ENCODE results near the gene SLC9A8. TPM values are rescaled to one million over a fixed set of nuclear protein-coding genes. Genes with fewer than 3 reads are reported as not detected.

SLC9A8 gene
- 6.3 to 6.5 TPM (median 6.5 TPM) in 3 replicates for total RNA-seq (2021)
- Bru-seq, nascent RNA: percentile 62 among the genes with signal in this experiment
- long read RNA-seq, experiment 1, full-length matches to known transcripts: 2 of 9 reads
- long read RNA-seq, experiment 1, partial matches to known transcripts: 1 of 9 reads
- long read RNA-seq, experiment 1, other reads (novel, unspliced or antisense): 6 of 9 reads
- long read RNA-seq, experiment 2, partial matches to known transcripts: 11 of 11 reads
- long read RNA-seq, experiment 2, other reads (novel, unspliced or antisense): 0 of 11 reads
- long read RNA-seq, experiment 3, partial matches to known transcripts: 1 of 2 reads
- long read RNA-seq, experiment 3, other reads (novel, unspliced or antisense): 1 of 2 reads

- ATAC-seq (peak; percentile 96), DNase-seq (ENCODE audit: low spot score) (peak; percentile 85)
- Mint-ChIP-seq H3K27ac (peak within 1 kb of the TSS; percentile 99), H3K9me3 (no peaks in the 10 kb centered on the region), H3K4me3 (peak within 1 kb of the TSS; percentile 98), H3K4me1 (peaks cover 16% of the 10 kb centered on the region), H3K27me3 (ENCODE audit: low read depth) (no peaks in the 10 kb centered on the region; the same call in 1 of the 2 replicates), H3K36me3 (peaks cover 17% of the 10 kb centered on the region)
- POLR2A ChIA-PET: interaction anchor here (0.7 kb wide), 1 partner anchor 34 kb away, joined by 3 read pairs; no protein-coding TSS in a partner anchor
- CTCF ChIA-PET: interaction anchor here (0.5 to 1.9 kb wide), 15 partner anchors 11 to 259 kb away, joined by 3 to 9 read pairs (median 3); partner anchors contain the start of gene SPATA2
- TF ChIP-seq FOXK1 (CRISPR knock-in tag; IDR thresholded peaks at IDR 0.05) (0 out of 2 replicates have a peak, but pooled peaks have one; percentile 24), ZNF263 (CRISPR knock-in tag; IDR thresholded peaks at IDR 0.05; ENCODE audit: low read depth) (no peak), ETV6 (CRISPR knock-in tag; IDR thresholded peaks at IDR 0.05) (peak; percentile 79; the same call in 1 of the 2 replicates), ATF6 (CRISPR knock-in tag; IDR thresholded peaks at IDR 0.05) (no peak), NFATC4 (CRISPR knock-in tag; IDR thresholded peaks at IDR 0.05) (no peak), E2F5 (CRISPR knock-in tag; IDR thresholded peaks at IDR 0.05) (peak; percentile 85), ZNF138 (CRISPR knock-in tag; conservative IDR thresholded peaks at IDR 0.05) (no peak), TP53 (CRISPR knock-in tag; IDR thresholded peaks at IDR 0.05) (0 out of 2 replicates have a peak, but pooled peaks have one; percentile 23), RORB (CRISPR knock-in tag; IDR thresholded peaks at IDR 0.05) (no peak), SP1 (CRISPR knock-in tag; conservative IDR thresholded peaks at IDR 0.05) (peak; percentile 72), MAX (CRISPR knock-in tag; IDR thresholded peaks at IDR 0.05) (peak; percentile 44; the same call in 1 of the 2 replicates), ZNF416 (CRISPR knock-in tag; IDR thresholded peaks at IDR 0.05) (no peak), ERG (CRISPR knock-in tag; IDR thresholded peaks at IDR 0.05) (no peak)
- TF ChIP-seq, protein P1, sequence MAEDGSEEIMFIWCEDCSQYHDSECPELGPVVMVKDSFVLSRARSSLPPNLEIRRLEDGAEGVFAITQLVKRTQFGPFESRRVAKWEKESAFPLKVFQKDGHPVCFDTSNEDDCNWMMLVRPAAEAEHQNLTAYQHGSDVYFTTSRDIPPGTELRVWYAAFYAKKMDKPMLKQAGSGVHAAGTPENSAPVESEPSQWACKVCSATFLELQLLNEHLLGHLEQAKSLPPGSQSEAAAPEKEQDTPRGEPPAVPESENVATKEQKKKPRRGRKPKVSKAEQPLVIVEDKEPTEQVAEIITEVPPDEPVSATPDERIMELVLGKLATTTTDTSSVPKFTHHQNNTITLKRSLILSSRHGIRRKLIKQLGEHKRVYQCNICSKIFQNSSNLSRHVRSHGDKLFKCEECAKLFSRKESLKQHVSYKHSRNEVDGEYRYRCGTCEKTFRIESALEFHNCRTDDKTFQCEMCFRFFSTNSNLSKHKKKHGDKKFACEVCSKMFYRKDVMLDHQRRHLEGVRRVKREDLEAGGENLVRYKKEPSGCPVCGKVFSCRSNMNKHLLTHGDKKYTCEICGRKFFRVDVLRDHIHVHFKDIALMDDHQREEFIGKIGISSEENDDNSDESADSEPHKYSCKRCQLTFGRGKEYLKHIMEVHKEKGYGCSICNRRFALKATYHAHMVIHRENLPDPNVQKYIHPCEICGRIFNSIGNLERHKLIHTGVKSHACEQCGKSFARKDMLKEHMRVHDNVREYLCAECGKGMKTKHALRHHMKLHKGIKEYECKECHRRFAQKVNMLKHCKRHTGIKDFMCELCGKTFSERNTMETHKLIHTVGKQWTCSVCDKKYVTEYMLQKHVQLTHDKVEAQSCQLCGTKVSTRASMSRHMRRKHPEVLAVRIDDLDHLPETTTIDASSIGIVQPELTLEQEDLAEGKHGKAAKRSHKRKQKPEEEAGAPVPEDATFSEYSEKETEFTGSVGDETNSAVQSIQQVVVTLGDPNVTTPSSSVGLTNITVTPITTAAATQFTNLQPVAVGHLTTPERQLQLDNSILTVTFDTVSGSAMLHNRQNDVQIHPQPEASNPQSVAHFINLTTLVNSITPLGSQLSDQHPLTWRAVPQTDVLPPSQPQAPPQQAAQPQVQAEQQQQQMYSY (CRISPR knock-in tag; IDR thresholded peaks at IDR 0.05): no peak
- TF ChIP-seq, protein P2, sequence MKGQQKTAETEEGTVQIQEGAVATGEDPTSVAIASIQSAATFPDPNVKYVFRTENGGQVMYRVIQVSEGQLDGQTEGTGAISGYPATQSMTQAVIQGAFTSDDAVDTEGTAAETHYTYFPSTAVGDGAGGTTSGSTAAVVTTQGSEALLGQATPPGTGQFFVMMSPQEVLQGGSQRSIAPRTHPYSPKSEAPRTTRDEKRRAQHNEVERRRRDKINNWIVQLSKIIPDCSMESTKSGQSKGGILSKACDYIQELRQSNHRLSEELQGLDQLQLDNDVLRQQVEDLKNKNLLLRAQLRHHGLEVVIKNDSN (CRISPR knock-in tag; IDR thresholded peaks at IDR 0.05): peak; percentile 73
- TF ChIP-seq, protein P3, sequence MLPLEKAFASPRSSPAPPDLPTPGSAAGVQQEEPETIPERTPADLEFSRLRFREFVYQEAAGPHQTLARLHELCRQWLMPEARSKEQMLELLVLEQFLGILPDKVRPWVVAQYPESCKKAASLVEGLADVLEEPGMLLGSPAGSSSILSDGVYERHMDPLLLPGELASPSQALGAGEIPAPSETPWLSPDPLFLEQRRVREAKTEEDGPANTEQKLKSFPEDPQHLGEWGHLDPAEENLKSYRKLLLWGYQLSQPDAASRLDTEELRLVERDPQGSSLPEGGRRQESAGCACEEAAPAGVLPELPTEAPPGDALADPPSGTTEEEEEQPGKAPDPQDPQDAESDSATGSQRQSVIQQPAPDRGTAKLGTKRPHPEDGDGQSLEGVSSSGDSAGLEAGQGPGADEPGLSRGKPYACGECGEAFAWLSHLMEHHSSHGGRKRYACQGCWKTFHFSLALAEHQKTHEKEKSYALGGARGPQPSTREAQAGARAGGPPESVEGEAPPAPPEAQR (CRISPR knock-in tag; IDR thresholded peaks at IDR 0.05): no peak
- TF ChIP-seq, protein P4, sequence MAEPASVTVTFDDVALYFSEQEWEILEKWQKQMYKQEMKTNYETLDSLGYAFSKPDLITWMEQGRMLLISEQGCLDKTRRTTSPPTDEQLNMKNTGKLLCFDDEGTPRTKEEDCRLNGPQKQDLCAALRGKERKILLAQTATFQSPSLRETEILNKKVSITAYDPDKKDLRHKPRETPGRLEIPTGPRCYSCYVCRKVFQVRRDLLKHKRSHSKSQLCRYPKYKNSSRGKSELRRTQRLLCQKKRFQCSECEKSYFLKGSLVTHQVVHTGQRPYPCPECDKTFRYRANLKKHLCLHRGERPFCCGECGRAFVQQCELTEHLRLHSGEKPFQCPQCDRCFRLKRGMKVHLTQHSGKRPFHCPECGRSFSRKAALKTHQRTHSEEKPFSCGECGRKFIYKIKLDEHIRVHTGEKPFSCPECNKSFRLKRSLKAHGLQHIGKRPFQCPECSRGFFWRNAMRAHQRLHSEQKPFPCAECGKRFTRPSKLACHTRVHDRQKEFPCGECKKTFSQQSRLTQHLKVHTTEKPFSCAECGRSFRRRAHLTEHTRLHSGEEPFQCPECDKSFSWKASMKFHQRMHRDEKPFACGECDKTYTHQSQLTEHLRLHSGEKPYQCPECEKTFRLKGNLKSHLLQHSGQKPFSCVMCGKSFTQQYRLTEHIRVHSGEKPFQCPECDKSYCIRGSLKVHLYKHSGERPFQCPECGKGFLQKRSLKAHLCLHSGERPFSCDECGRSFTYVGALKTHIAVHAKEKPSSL (CRISPR knock-in tag; conservative IDR thresholded peaks at IDR 0.05): no peak
- TF ChIP-seq, protein P5, sequence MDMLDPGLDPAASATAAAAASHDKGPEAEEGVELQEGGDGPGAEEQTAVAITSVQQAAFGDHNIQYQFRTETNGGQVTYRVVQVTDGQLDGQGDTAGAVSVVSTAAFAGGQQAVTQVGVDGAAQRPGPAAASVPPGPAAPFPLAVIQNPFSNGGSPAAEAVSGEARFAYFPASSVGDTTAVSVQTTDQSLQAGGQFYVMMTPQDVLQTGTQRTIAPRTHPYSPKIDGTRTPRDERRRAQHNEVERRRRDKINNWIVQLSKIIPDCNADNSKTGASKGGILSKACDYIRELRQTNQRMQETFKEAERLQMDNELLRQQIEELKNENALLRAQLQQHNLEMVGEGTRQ (CRISPR knock-in tag; IDR thresholded peaks at IDR 0.05): peak; percentile 68
Measured at GRCh38 chr20:49812507-49813304, at the start of gene SLC9A8. TSS of gene SLC9A8 (plus strand) at chr20:49812828. CDS start at chr20:49812923, 95 bp downstream.
